OCI-LY1 (cell line): Measurements from ENCODE around the gene IL31RA.

Source experiments
- EZH2 ChIP-seq: fragments of 200-600 bp; sonication (generic), shearing (Covaris generic); IDR thresholded peaks from 2 replicates; pipeline ENCODE4 v1.8.0; 2017; ENCODE audit warnings: borderline replicate concordance, mixed run types, mild to moderate bottlenecking, antibody characterized with exemption, low read length, moderate library complexity, mixed read lengths
- TF ChIP-seq, protein P1 (sequence below): fragments of 200-600 bp; sonication (generic), shearing (Covaris generic); IDR thresholded peaks from 2 replicates; pipeline ENCODE4 v1.5.1; 2017; ENCODE audit warnings: mild to moderate bottlenecking, antibody characterized with exemption, low read length, moderate library complexity, mixed read lengths

DNA sequence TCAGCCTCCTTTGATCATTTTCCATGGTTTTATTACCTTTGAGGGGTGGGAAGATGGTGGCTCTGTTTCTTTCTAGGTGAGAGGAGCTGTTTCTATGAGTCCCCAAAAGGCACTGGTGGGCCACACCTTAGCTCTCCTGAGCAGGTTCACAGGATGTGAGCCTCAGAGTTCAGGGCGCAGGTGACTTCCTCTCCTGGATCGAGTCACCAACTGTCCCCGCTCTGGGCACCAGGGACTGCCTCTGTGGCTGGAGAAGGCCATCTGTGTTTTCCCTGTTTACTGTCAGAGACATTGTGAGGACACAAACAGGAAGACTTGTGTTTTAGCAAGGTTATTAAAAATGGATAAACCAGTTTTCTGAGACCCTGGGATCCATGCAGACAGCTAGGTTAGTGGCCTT lies 68.5 kb downstream of the IL31RA start:
- TF ChIP-seq, protein P1, sequence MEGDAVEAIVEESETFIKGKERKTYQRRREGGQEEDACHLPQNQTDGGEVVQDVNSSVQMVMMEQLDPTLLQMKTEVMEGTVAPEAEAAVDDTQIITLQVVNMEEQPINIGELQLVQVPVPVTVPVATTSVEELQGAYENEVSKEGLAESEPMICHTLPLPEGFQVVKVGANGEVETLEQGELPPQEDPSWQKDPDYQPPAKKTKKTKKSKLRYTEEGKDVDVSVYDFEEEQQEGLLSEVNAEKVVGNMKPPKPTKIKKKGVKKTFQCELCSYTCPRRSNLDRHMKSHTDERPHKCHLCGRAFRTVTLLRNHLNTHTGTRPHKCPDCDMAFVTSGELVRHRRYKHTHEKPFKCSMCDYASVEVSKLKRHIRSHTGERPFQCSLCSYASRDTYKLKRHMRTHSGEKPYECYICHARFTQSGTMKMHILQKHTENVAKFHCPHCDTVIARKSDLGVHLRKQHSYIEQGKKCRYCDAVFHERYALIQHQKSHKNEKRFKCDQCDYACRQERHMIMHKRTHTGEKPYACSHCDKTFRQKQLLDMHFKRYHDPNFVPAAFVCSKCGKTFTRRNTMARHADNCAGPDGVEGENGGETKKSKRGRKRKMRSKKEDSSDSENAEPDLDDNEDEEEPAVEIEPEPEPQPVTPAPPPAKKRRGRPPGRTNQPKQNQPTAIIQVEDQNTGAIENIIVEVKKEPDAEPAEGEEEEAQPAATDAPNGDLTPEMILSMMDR: no peak
- no peak for TF ChIP-seq EZH2
